Memory B cell (primary cell): ENCODE measurements around the gene ANO3.
"Not testable (repeated sequence)": the region's sequence is repeated elsewhere in the genome, so short reads cannot be mapped to it uniquely, and the experiment has no call there.

ENCODE experiments used
- ATAC-seq: fragments of 150-1000 bp; cut with Tn5 transposase; 2 replicates; pipeline ENCODE4 v1.10.0; 2021; ENCODE audit warnings: low read depth, mild to moderate bottlenecking, moderate library complexity
- DNase-seq, 2 donors: peaks; one replicate each; pipeline ENCODE4 v3.0.0; 2022; ENCODE audit warnings: low spot score in 2 of 2
- H3K27ac Mint-ChIP-seq: one replicate; pipeline ENCODE4 v1.8.0; 2022; ENCODE audit warnings: mild to moderate bottlenecking, moderate library complexity, mixed read lengths
- H3K27me3 Mint-ChIP-seq: one replicate; pipeline ENCODE4 v1.8.0; 2022; ENCODE audit warnings: mixed read lengths
- H3K36me3 Mint-ChIP-seq: one replicate; pipeline ENCODE4 v1.8.0; 2022; ENCODE audit warnings: mild to moderate bottlenecking, mixed read lengths
- H3K4me1 Mint-ChIP-seq: one replicate; pipeline ENCODE4 v1.8.0; 2022; ENCODE audit warnings: mixed read lengths
- H3K4me3 Mint-ChIP-seq: one replicate; pipeline ENCODE4 v1.8.0; 2022; ENCODE audit warnings: mild to moderate bottlenecking, moderate library complexity, mixed read lengths
- H3K9me3 Mint-ChIP-seq: one replicate; pipeline ENCODE4 v1.8.0; 2022; ENCODE audit warnings: mixed read lengths

The ANO3 gene

DNA sequence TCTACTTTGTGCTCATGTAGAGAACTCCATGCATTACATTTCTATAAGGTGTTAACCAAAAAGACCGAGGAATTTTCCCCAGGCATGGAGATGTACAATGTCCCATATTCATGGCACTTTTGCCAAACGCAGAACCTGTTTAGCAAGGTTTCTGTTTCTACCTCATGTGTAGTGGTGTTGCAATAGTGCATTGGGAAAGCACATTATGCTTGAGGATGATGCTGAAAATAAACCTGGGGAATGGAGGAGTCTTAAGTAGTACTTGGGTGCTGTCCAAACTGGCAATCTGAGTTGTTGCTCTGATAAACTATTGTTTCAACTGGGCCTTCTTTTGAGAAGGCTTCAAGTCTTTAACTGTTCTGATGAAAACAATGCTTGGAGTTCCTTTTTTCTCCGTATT lies 251.6 kb downstream of the ANO3 start:
- Mint-ChIP-seq H3K4me3 (no peak overlapping the region), H3K36me3 (no peaks in the 10 kb centered on the region), H3K9me3 (no peaks in the 10 kb centered on the region), H3K27me3 (no peaks in the 10 kb centered on the region), H3K4me1 (no peaks in the 10 kb centered on the region), H3K27ac (no peak overlapping the region)
- DNase-seq (no peak), ATAC-seq (no peak)

DNA sequence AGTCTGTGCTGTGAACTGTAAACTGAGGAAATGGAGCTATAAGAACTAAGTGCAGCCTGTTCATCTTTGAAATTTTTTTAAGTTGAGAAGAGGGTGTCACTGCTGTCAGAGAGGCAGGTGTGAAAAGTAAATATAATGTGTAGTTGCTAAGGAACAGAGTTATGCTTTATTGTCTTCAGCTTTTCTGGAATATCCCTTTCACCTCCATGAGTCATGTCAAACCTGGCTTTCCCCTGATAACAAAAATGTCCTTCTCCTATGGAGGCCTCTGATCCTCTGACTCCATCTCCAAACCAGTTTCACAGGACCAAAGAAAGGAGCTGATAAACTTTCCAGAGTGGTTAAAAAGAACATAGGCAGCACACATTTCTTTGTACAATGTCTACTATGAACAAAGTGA lies 252.9 kb downstream of the ANO3 start:
- no peaks in the 10 kb centered on the region for H3K27me3 Mint-ChIP-seq
- no peak overlapping the region for H3K27ac Mint-ChIP-seq
- no peak for DNase-seq
- H3K4me3 Mint-ChIP-seq = no peak overlapping the region
- H3K4me1 Mint-ChIP-seq = no peaks in the 10 kb centered on the region
- H3K36me3 Mint-ChIP-seq = no peaks in the 10 kb centered on the region
- no peaks in the 10 kb centered on the region for H3K9me3 Mint-ChIP-seq
- no peak for ATAC-seq

DNA sequence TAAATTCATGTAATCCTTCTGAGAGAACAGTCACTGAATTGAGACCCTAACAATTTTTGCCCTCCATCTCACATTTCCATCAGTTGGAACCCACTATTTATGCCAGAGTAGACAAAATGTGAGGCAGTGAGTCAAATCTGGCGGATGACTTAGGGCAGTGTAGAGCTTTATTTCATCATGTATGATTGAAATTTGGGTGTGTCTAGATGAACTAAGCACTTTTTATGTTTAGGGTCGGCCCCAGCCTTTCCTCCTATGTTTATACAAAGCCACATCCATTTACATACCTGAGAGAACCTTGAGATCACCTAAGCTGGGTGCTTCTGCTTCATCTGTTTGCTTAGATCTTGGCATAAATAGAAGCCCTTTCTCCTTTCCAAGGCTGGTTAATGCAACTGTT lies 255.1 kb downstream of the ANO3 start:
- H3K4me3 Mint-ChIP-seq = no peak overlapping the region
- no peaks in the 10 kb centered on the region for H3K9me3 Mint-ChIP-seq
- no peak overlapping the region for H3K27ac Mint-ChIP-seq
- H3K27me3 Mint-ChIP-seq = no peaks in the 10 kb centered on the region
- DNase-seq = no peak
- H3K4me1 Mint-ChIP-seq = no peaks in the 10 kb centered on the region
- no peaks in the 10 kb centered on the region for H3K36me3 Mint-ChIP-seq
- no peak for ATAC-seq

DNA sequence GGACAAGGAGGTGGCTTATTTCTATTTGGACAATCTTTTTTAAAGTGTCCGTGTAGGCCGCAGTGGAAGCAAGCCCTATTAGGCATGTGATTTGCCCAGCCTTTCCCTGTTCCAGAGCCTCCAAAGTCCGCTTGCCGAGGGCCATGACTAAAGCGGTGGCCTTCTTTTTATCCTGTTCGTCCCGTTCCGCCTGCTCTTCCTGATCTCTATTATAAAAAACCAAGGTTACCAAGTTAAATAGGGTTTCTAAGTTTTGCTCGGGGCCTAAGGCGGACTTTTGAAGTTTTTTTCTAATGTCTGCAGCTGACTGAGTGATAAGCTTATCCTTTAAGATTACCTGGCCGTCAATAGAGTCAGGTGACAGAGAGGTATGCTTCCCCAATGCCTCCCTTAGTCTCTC lies 261.8 kb downstream of the ANO3 start:
- H3K9me3 Mint-ChIP-seq = peaks cover 3% of the 10 kb centered on the region
- H3K4me1 Mint-ChIP-seq = no peaks in the 10 kb centered on the region
- H3K27ac Mint-ChIP-seq = no peak overlapping the region

DNA sequence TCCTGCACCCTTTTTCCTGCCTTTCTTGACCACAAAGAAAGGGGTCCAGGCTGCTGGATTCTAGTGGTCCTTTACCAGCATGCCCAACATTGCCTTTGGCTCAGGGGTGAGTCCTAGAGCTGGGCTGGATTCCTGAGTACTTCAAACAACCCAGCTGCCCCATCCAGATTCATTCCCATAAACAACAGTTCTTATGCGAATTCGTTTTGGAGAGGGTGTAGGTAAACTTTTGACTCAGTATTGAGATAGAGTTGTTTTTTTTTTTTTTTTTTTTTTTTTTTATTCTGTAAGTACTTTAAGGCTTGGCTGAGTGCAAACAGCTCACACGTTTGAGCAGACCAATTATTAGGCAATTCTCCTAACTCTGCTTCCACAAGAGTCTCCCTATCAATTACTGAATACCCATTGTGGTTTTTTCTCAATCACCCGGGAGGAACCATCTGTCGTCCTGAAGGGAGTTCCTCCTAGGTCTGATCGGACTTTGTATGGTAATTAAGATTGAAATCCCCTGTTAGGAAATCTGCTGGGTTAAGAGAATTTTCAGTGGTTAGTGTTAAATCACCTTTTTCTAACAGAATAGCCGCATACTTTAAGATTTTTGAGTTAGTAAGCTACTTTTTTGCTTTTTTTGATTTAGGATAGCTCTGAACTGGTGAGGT lies 263.4 kb downstream of the ANO3 start:
- H3K36me3 Mint-ChIP-seq, DNase-seq, H3K9me3 Mint-ChIP-seq, H3K4me3 Mint-ChIP-seq, H3K27me3 Mint-ChIP-seq, ATAC-seq, H3K4me1 Mint-ChIP-seq, H3K27ac Mint-ChIP-seq: not testable (repeated sequence)

More for the DNA sequence above, 261.8 kb downstream of the ANO3 start:
- DNase-seq (no peak), ATAC-seq (no peak)
- no peaks in the 10 kb centered on the region for H3K27me3 Mint-ChIP-seq
- no peak overlapping the region for H3K4me3 Mint-ChIP-seq
- no peaks in the 10 kb centered on the region for H3K36me3 Mint-ChIP-seq

DNA sequence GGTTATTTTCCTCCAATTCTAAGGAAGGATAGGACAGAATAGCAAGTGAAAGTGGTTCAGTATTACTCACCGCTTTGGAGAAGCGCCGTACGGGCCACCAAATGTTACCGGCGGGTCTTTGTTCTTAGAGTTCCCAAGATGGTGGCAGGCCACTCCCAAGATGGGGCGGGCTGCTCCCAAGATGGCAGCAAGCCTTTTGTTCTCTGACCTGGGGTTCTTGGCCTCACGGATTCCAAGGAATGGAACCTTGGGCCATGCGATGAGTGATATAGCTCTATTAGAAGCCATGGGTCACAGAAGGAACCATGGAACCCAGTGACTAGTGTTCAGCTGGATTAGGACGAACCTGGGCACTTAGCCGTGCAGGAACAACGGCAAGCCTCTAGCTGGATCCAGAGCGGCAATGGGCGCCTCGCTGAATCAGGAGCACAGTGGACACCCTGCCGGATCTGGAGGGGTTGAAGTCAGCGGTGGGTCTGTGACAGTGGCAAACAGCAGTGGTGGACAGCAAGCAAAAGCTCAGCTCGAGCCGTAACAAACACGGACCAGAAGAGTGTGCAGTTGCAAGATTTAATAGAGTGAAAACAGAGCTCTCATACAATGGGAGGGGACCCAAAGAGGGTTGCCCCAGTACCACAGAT lies 265.2 kb downstream of the ANO3 start:
- not testable (repeated sequence) for H3K36me3 Mint-ChIP-seq, DNase-seq, H3K27me3 Mint-ChIP-seq, ATAC-seq, H3K4me3 Mint-ChIP-seq, H3K27ac Mint-ChIP-seq, H3K4me1 Mint-ChIP-seq
- H3K9me3 Mint-ChIP-seq = peaks cover 10% of the 10 kb centered on the region

DNA sequence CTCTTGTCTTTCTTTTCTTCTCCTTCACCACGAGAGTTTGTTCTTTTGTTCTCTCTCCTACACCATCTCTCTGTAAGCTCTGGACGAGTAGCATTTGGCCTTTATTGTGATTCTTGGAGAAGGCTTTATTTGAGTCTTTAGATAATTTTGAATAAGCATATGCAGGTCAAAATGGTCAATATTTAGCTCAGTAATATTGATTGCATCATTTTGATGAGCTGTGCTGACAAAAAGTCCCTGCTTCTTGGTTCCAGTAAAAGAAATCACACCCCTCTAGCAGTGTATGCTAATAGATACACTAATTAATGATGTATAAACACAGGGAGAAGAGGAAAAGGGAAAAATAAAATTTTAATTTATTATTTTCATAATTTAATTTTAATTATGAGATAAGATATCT lies 266.0 kb downstream of the ANO3 start:
- H3K4me1 Mint-ChIP-seq = no peaks in the 10 kb centered on the region
- ATAC-seq (no peak), DNase-seq (no peak)
- no peaks in the 10 kb centered on the region for H3K27me3 Mint-ChIP-seq
- no peaks in the 10 kb centered on the region for H3K36me3 Mint-ChIP-seq
- peaks cover 12% of the 10 kb centered on the region for H3K9me3 Mint-ChIP-seq
- H3K4me3 Mint-ChIP-seq = no peak overlapping the region
- H3K27ac Mint-ChIP-seq = no peak overlapping the region

DNA sequence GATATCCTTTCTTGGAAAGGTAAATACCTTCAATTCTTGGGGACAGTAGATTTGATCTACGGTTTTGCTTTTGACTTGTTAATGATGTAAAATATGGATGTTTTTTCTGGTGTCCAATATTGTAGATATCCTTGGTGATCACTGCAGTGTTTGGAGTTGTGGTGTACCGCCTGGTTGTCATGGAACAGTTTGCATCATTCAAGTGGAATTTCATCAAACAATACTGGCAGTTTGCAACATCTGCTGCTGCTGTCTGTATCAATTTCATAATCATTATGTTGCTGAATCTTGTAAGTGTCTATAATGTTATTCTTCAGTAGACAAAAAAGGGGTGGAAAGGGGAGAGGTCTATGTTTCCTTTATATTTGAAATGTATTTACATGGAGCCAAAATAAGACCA lies 267.5 kb downstream of the ANO3 start:
- Mint-ChIP-seq H3K4me1 (no peaks in the 10 kb centered on the region), H3K27ac (no peak overlapping the region), H3K9me3 (peaks cover 15% of the 10 kb centered on the region), H3K27me3 (no peaks in the 10 kb centered on the region), H3K36me3 (no peaks in the 10 kb centered on the region), H3K4me3 (no peak overlapping the region)
- DNase-seq (no peak), ATAC-seq (no peak)

DNA sequence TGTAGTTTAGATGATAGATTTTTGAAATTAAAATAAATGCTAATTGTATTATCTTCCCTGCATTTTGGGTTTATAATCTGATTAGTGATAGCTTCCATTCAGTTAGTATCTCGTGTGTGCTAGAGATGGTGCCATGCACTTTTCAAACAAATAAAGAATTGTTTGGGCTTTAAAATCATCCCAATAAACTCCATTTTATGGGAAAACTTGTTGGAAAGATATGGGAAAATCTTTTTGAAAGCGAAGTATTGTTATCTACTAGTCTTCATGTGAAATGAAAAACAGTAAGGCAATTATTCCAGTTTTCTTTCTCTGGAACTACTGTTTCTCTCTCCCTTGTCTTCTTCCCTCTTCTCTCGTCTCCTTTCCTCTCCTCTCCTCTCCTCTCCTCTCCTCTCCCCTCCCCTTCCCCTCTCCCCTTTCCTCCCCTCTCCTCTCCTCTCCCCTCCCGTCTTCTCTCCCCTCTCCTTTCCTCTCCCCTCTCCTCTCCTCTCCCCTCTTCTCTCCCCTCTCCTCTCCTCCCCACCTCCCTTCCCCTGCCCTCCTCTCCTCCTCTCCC lies 268.0 kb downstream of the ANO3 start:
- Mint-ChIP-seq H3K4me3 (no peak overlapping the region), H3K27me3 (no peaks in the 10 kb centered on the region), H3K4me1 (no peaks in the 10 kb centered on the region), H3K27ac (no peak overlapping the region), H3K36me3 (no peaks in the 10 kb centered on the region), H3K9me3 (peaks cover 15% of the 10 kb centered on the region)
- DNase-seq (no peak), ATAC-seq (no peak)

DNA sequence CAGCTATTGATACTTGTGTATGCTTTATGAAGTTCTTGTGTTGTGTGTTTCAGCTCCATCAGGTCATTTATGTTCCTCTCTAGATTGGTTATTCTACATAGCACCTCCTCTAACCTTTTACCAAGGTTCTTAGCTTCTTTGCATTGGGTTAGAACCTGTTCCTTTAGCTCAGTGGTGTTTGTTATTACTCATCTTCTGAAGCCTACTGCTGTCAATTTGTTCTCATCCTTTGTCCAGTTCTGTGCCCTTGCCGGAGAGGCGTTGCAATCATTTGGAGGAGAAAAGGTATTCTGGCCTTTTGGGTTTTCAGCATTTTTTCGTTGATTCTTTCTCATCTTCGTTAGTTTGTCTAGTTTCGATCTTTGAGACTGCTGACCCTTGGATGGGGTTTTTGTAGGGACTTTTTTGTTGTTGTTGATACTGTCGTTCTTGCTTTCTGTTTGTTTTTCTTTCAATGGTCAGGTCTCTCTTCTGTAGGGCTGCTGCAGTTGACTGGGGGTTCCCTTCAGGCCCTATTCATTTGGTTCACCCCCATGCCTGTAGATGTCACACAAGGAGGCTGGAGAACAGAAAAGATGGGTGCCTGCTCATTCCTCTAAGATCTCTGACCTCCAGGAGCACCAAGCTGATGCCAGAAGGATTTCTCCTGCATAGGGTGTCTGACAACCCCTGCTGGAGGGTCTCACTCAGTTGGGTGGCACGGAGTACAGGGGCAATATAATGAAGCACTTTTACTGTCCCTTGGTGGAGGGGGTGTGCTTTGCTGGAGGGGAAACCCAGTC lies 276.0 kb downstream of the ANO3 start:
- H3K4me3 Mint-ChIP-seq = no peak overlapping the region
- ATAC-seq (no peak), DNase-seq (no peak)
- H3K9me3 Mint-ChIP-seq = peaks cover 19% of the 10 kb centered on the region
- H3K36me3 Mint-ChIP-seq = no peaks in the 10 kb centered on the region
- H3K27me3 Mint-ChIP-seq = no peaks in the 10 kb centered on the region
- H3K27ac Mint-ChIP-seq = no peak overlapping the region
- no peaks in the 10 kb centered on the region for H3K4me1 Mint-ChIP-seq

DNA sequence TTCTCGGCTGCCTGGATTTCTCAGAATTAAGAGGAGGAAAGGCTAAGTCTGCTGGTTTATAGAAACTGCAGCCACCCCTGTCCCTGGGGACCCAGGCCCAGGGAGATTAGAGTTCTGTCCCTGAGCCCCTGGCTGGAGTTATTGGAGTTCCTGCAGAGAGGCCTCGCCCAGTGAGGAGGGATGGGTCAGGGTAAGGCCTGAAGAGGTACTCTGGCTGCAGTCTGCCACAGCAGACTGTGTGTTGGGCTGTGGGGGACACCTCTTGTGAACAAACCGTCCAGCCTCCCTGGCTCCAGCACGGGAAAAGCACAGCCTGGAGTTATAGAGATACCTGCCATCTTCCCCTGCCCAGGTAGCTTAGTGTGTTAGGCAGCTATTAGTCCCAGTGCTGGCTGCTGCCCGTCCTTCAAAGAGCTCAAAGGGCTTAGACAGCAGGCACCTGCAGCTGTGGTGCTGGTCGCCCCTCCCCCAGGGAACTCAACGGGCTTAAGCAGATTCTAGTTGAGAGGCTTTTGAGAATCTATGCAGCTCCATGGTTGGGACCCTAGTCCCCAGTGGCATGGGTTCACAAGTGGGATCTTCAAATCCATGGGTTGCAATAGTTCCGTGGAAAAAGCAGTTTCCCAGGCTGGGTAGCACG lies 276.7 kb downstream of the ANO3 start:
- no peak for DNase-seq
- no peak for ATAC-seq
- Mint-ChIP-seq H3K36me3 (no peaks in the 10 kb centered on the region), H3K4me3 (no peak overlapping the region), H3K9me3 (peaks cover 23% of the 10 kb centered on the region), H3K27ac (no peak overlapping the region), H3K27me3 (no peaks in the 10 kb centered on the region), H3K4me1 (no peaks in the 10 kb centered on the region)

DNA sequence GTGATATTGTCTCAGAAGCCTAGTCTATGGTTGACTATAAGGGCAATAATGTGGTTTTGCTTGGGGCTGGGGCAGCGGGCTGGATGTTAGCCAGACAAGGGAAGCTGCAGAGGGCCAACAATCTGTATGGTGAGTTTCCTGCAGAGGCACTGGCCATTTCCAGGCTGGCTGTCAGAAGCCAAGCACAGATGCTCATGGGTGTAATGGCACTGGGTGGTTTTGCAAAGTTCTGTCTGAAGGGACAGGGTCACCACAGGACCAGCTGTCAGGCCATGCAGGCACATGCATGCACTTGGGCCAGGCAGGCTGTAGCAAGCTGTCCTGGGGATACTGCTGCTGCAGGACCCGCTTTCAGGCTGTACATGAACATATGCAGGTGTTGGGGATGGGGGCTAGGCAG lies 281.8 kb downstream of the ANO3 start:
- H3K27ac Mint-ChIP-seq = no peak overlapping the region
- H3K4me3 Mint-ChIP-seq = no peak overlapping the region
- no peaks in the 10 kb centered on the region for H3K36me3 Mint-ChIP-seq
- peaks cover 10% of the 10 kb centered on the region for H3K9me3 Mint-ChIP-seq
- no peak for ATAC-seq
- H3K4me1 Mint-ChIP-seq = no peaks in the 10 kb centered on the region
- H3K27me3 Mint-ChIP-seq = no peaks in the 10 kb centered on the region
- no peak for DNase-seq

DNA sequence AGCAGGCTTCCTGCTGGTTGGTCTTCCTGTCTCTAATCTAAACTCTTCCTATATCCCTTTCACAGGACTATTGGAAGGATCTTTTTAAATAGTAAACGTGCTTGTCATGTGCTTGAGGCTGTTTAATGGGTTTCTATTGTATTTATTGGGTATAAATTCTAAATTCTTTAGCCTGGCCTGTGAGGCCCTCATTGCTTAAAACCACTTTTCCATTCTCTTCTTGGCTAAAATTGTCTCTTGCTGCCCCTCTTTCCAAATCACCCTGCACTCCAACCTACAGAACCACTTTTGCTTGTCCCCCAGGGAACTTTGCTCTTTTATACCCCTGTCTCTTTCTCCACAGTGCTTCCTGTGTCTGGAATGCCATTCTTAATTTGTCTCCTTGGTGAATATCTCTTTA lies 286.5 kb downstream of the ANO3 start:
- Mint-ChIP-seq H3K27ac (no peak overlapping the region), H3K36me3 (no peaks in the 10 kb centered on the region)

More for the DNA sequence above, 286.5 kb downstream of the ANO3 start:
- ATAC-seq (no peak), DNase-seq (no peak)
- Mint-ChIP-seq H3K4me1 (no peaks in the 10 kb centered on the region), H3K9me3 (peaks cover 2% of the 10 kb centered on the region), H3K4me3 (no peak overlapping the region), H3K27me3 (no peaks in the 10 kb centered on the region)
